Spinal cord (tissue), 10 donors: Measurements from ENCODE around the gene PLSCR3. TPM values are rescaled to one million over a fixed set of nuclear protein-coding genes. Genes with fewer than 3 reads are reported as not detected.

Experiments used
- DNase-seq, 6 donors: peaks; one replicate each; pipeline versions ENCODE4 v3.0.0 to v3.0.0-alpha.2; 2013 to 2015; ENCODE audit warnings: low spot score in 6 of 6, low read depth in 4 of 6
- H3K27ac ChIP-seq: one replicate; pipeline ENCODE4 v1.5.1; 2013; ENCODE audit warnings: low read depth, low read length, control low read depth
- H3K27me3 ChIP-seq: one replicate; pipeline ENCODE4 v1.6.1; 2013; ENCODE audit warnings: low read length; ENCODE audit not compliant: control insufficient read depth, insufficient read depth
- H3K36me3 ChIP-seq: one replicate; pipeline ENCODE4 v1.6.1; 2013; ENCODE audit warnings: low read length; ENCODE audit not compliant: control insufficient read depth, insufficient read depth
- H3K4me1 ChIP-seq: one replicate; pipeline ENCODE4 v1.6.1; 2013; ENCODE audit warnings: low read length; ENCODE audit not compliant: control insufficient read depth, insufficient read depth
- H3K4me3 ChIP-seq: one replicate; pipeline ENCODE4 v1.5.1; 2013; ENCODE audit warnings: low read depth, low read length, control low read depth
- H3K9me3 ChIP-seq: one replicate; pipeline ENCODE4 v1.6.1; 2013; ENCODE audit warnings: low read length; ENCODE audit not compliant: control insufficient read depth, insufficient read depth
- WGBS: methylation state at CpG from one replicate; pipeline ENCODE4 v1.1.5; 2013; ENCODE audit warnings: missing lambda C conversion rate; ENCODE audit not compliant: insufficient coverage; 5-methylcytosine and 5-hydroxymethylcytosine counted together
- long read RNA-seq, 4 donors: transcript quantifications; one replicate each; lab custom pipeline, GENCODE V29; 2026
- polyA plus RNA-seq, 2 donors: library from polyadenylated mRNA; unstranded; fragments of 120-200 nt; gene quantifications; one replicate each; pipeline ENCODE4 v1.2.1, GENCODE V29; 2013; ENCODE audit not compliant: insufficient read length in 2 of 2
- total RNA-seq, 2 donors: library from RNA; depleted of rRNA in 1 of 2; stranded (reverse); fragments of 120-200 nt in 1 of 2; fragments of >200 nt in 1 of 2; gene quantifications; one replicate each; pipeline versions ENCODE4 v1.2.3 to v1.2.4, GENCODE V29; 2013 to 2014
- donor health status: healthy.

The PLSCR3 gene
- total RNA-seq = 10 to 100 TPM in 1 of 2 donors, 1 to 10 TPM in 1; 8.0 to 21.7 TPM
- polyA plus RNA-seq = 10 to 100 TPM; 29.3 to 38.8 TPM
- long read RNA-seq, donor 1, partial matches to known transcripts = 0 of 6 reads
- long read RNA-seq, donor 1, other reads (novel, unspliced or antisense) = 0 of 6 reads
- long read RNA-seq, donor 2, partial matches to known transcripts = 0 of 1 reads
- long read RNA-seq, donor 2, other reads (novel, unspliced or antisense) = 0 of 1 reads
- long read RNA-seq, donor 3, partial matches to known transcripts = 0 of 3 reads
- long read RNA-seq, donor 3, other reads (novel, unspliced or antisense) = 0 of 3 reads
- long read RNA-seq, donor 4, partial matches to known transcripts = 0 of 14 reads
- long read RNA-seq, donor 4, other reads (novel, unspliced or antisense) = 0 of 14 reads

- under 1% methylated on average over 71 of the region's 71 CpGs for WGBS
- peak in 4 of 6 donors; percentile 67 to 94 (median 82) for DNase-seq
- Histone ChIP-seq H3K27me3 (no peaks in the 10 kb centered on the region), H3K36me3 (peaks cover 31% of the 10 kb centered on the region), H3K9me3 (no peaks in the 10 kb centered on the region), H3K4me3 (peak within 1 kb of the TSS; percentile 77), H3K27ac (peak within 1 kb of the TSS; percentile 87), H3K4me1 (peaks cover 18% of the 10 kb centered on the region)
Measured at GRCh38 chr17:7394452-7395191, at the start of gene PLSCR3. PLSCR3 (minus strand) TSS chr17:7394525; CDS start chr17:7394110, 415 bp downstream.

GRCh38 chr17:7443499-7444485, 49.5 kb upstream of the PLSCR3 start:
- DNase-seq = no peak
- no peaks in the 10 kb centered on the region for H3K9me3 ChIP-seq
- H3K27me3 ChIP-seq = peaks cover 39% of the 10 kb centered on the region
- no peak overlapping the region for H3K27ac ChIP-seq
- H3K4me3 ChIP-seq = no peak overlapping the region
- WGBS = 100% methylated on average over 2 of the region's 7 CpGs
- peaks cover 46% of the 10 kb centered on the region for H3K4me1 ChIP-seq
- H3K36me3 ChIP-seq = peaks cover 9% of the 10 kb centered on the region

- Histone ChIP-seq H3K4me3 (no peak overlapping the region), H3K9me3 (no peaks in the 10 kb centered on the region), H3K27me3 (peaks cover 40% of the 10 kb centered on the region), H3K4me1 (peaks cover 62% of the 10 kb centered on the region), H3K27ac (no peak overlapping the region), H3K36me3 (peaks cover 9% of the 10 kb centered on the region)
- no peak for DNase-seq
- 85% methylated on average over 2 of the region's 2 CpGs for WGBS
Measured at GRCh38 chr17:7442142-7442541, 47.8 kb upstream of the PLSCR3 start.

- Histone ChIP-seq H3K9me3 (no peaks in the 10 kb centered on the region), H3K36me3 (peaks cover 9% of the 10 kb centered on the region), H3K4me3 (peak overlapping the region; percentile 77), H3K27me3 (peaks cover 34% of the 10 kb centered on the region), H3K4me1 (peaks cover 63% of the 10 kb centered on the region), H3K27ac (peak overlapping the region; percentile 86)
- DNase-seq = peak in 1 of 6 donors; percentile 71
- no CpG with 5 or more reads among the region's 7 CpGs for WGBS
Measured at GRCh38 chr17:7441266-7441665, 46.9 kb upstream of the PLSCR3 start.

- peaks cover 67% of the 10 kb centered on the region for H3K4me1 ChIP-seq
- H3K9me3 ChIP-seq = no peaks in the 10 kb centered on the region
- peaks cover 9% of the 10 kb centered on the region for H3K36me3 ChIP-seq
- H3K4me3 ChIP-seq = peak overlapping the region; percentile 77
- DNase-seq = peak in 1 of 6 donors; percentile 82
- WGBS = 0% methylated on average over 10 of the region's 12 CpGs
- H3K27me3 ChIP-seq = peaks cover 34% of the 10 kb centered on the region
- peak overlapping the region; percentile 86 for H3K27ac ChIP-seq
Measured at GRCh38 chr17:7440834-7441195, 46.5 kb upstream of the PLSCR3 start.

- Histone ChIP-seq H3K27ac (peak overlapping the region; percentile 86), H3K36me3 (peaks cover 9% of the 10 kb centered on the region), H3K27me3 (peaks cover 34% of the 10 kb centered on the region), H3K9me3 (no peaks in the 10 kb centered on the region), H3K4me1 (peaks cover 67% of the 10 kb centered on the region), H3K4me3 (peak overlapping the region; percentile 77)
- under 1% methylated on average over 45 of the region's 46 CpGs for WGBS
- peak in 4 of 6 donors; percentile 78 to 95 (median 89) for DNase-seq
Measured at GRCh38 chr17:7440113-7440833, 45.9 kb upstream of the PLSCR3 start.

GRCh38 chr17:7439462-7440112, 45.3 kb upstream of the PLSCR3 start, which contains the start of gene FGF11:
FGF11 (plus strand) TSS chr17:7439512; CDS start chr17:7439621, 109 bp downstream.
- Histone ChIP-seq H3K4me1 (peaks cover 65% of the 10 kb centered on the region), H3K36me3 (peaks cover 9% of the 10 kb centered on the region), H3K9me3 (no peaks in the 10 kb centered on the region), H3K27me3 (peaks cover 34% of the 10 kb centered on the region), H3K27ac (peak within 1 kb of the TSS; percentile 86), H3K4me3 (peak within 1 kb of the TSS; percentile 77)
- no peak for DNase-seq
- under 1% methylated on average over 47 of the region's 50 CpGs for WGBS

GRCh38 chr17:7438656-7439460, 44.5 kb upstream of the PLSCR3 start:
- H3K27me3 ChIP-seq = peaks cover 36% of the 10 kb centered on the region
- H3K36me3 ChIP-seq = peaks cover 9% of the 10 kb centered on the region
- peak overlapping the region; percentile 55 for H3K4me3 ChIP-seq
- 24% methylated on average over 8 of the region's 11 CpGs for WGBS
- H3K9me3 ChIP-seq = no peaks in the 10 kb centered on the region
- H3K4me1 ChIP-seq = peaks cover 65% of the 10 kb centered on the region
- no peak for DNase-seq
- peak overlapping the region; percentile 84 for H3K27ac ChIP-seq
